NOMO-1 treated with DMSO at 0.1 percent for 48 hours (cell line): ENCODE measurements around the gene CCL4L2.
A peak's percentile ranks its signal among the peaks of the same experiment; 100 is the strongest.
"Not testable (repeated sequence)": the region's sequence is repeated elsewhere in the genome, so short reads cannot be mapped to it uniquely, and the experiment has no call there.

Experiments used
- DNase-seq: peaks from one replicate; lab custom pipeline; 2025; ENCODE audit not compliant: unreplicated experiment; lab: John Stamatoyannopoulos, UW

Gene CCL4L2

DNA sequence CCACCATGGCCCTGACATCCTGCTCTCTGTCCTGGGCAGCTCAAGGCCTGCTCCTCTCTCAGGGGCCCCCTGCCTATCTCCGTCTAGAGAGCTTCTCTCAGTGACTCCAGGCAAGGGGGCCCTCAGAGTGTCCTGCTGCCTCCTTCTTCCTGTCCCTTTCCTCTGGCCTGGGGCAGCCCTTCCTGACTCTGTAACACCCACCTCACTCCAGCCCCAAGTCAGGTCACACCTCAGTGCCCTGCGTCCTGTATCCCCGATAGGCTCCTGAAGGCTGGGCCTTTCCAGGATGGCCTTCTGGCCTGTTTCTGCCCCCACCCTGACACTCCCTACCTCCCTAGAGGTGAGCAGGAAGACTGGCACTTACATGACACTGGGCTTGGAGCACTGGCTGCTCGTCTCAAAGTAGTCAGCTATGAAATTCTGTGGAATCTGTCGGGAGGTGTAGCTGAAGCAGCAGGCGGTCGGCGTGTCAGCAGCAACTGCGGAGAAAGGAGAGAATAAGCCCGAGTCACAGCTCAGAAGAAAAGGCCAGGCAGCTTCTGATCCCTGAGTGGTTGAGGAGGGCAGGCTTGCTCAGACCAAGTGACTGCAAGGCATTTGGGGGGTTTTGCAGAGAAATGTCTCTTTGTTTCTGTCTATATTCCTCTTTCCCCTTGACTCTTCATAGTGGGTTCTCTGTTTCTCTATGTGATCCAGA lies 15.3 kb upstream of the CCL4L2 start:
- DNase-seq = no peak

DNA sequence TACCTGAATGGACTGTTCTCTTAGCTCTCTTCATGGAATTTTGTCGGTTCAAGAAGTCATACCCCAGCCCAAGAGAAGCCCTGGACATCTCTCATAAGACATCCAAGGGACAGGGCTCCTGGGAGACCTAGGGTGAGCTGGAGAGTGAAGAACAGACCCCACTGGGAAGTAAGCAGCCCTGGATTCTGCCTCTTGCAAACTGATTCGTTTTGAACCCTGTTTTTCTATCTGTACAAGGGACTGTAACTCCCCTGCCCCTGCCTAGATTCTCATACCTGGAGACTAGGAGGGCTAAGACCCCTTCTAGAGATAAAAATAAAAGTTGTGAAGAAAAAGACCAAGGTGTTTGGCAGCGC lies 14.8 kb upstream of the CCL4L2 start:
- no peak for DNase-seq

DNA sequence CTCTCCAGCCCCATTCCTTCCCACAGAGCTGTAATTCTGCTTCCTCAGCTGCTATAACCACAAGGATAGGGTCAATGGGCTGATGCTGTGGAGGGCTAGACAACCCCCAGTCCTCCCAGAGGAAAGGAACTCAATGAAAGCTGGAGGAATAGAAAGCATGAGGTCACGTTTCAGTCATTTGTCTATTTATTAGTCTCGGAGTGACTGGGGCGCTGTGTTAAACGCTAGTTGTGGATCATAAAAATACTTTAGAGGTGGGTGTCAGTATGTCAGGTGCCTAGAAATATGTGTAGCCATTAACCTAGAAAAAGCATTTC lies 13.5 kb upstream of the CCL4L2 start:
- DNase-seq = no peak

DNA sequence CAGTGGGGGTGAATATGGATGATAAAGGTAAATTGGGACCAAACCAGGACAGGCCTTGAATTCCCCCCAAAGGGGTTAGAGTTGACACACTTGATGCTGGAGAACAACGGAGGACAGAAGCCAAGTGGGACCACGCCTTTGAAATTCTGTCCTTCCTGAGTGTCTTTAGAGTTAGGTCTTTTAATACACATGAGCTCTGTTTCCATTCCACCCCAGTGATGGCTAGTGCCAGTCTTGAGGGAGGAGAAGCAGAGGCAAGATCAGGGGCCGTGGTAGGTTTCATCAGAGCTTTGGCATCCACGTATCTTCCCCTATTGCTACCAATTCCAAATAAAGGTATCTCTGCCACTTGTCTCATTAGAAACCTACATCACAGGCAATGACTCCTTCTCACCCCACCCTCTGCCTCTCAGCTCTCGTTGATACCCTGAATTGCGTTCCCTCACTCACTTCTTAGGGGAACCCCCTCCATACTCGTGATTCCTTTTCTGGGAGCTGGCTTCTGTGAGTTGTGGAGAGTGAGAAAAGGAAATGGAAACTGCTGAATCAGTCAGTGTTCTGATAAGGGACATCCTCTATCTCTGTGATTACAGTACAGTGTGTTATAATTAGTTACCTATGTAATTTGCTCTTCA lies 11.9 kb upstream of the CCL4L2 start:
- DNase-seq = peak; percentile 80

DNA sequence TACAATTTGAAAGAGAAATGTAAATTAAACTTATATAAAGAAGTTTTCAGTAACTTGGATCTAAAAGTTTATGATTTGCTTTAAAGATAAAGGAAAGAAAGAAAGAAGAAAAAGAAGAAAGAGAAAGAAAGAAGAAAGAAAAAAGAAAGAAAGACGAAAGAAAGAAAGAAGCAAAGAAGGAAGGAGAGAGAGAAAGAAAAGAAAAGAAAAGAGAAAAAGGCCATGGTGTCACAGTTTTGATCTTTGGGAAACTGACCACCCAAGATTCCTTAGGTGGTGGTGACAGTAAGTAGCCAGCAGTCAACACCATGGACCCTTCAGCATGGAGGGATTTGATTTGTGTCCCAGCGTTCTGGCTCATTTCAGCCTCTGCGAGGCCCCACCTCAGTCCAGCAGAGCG lies 9.8 kb upstream of the CCL4L2 start:
- not testable (repeated sequence) for DNase-seq

DNA sequence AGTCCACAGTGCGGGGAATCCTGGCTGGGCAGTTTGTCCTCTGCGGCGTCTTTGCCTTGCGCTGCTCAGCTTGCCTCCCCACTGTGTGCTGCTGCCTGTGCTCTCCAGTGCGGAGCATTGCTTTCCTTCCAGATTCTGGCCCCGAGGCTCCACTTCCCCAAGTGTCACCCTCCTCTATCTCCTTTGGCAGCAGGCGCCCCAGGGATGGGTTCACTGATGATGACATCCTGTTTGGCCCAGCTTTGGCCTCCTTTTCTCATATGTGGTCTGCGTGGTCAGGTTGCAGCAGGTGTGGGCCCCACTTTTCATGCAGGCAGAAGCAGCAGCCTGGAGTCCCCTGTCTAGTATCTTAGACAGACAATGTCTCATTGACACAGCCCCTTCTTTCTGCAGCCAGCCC lies 9.4 kb upstream of the CCL4L2 start:
- DNase-seq = peak; percentile 37

DNA sequence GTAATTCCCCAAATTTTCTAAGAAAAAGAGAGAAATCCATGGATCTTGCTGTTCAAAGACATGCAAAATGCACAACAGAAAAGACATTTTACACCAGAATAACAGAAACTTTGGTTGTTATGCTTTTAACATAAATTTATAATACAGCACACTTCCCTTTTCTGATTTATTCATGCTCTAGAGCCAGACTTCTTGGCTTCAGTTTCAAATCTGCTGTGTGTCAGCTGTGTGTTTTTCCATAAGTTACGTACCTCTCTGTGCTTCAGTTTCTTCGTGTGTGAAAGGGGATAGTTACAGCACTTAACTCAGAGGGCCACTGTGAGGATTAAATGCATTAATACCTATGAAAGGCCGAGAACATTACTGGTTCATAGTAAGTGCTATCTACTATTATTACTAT lies 7.5 kb upstream of the CCL4L2 start:
- DNase-seq = peak; percentile 18

DNA sequence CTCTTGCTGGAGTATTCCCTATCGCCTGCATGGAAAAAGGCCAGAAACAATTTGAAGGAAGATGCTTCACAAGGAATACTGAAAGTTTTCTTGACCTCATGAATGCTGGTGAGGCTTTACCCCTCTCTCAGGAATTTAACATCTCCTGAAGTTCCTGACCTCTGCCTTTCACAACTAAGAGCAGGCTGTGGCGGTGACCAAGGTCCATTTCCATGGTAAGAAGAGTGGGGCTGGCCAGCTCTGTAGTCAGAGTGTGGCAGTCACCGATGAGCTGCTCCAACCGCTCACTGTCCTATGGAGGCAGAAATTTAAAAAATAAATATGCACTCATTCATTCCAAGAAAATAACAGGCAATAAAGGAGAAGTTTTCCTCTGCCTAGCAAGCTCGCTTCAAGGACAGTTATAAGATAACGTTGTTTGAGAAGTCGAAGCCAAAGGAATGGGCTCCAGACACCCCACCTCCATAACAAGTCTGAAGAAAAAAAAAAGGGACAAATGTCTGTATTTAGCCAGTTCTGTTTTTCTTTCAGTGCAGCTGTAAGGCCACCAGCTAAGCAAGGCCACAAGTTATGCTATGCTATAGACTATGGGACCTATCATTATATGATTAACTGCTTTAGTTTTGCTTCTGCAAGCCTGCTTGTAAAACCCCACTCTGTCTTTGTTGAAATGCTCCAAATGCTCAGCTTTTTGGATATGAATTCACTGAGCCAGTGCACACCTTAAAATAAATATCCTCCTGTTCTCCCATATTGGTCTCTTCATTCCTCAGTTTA lies 6.0 kb upstream of the CCL4L2 start:
- DNase-seq = peak; percentile 45

DNA sequence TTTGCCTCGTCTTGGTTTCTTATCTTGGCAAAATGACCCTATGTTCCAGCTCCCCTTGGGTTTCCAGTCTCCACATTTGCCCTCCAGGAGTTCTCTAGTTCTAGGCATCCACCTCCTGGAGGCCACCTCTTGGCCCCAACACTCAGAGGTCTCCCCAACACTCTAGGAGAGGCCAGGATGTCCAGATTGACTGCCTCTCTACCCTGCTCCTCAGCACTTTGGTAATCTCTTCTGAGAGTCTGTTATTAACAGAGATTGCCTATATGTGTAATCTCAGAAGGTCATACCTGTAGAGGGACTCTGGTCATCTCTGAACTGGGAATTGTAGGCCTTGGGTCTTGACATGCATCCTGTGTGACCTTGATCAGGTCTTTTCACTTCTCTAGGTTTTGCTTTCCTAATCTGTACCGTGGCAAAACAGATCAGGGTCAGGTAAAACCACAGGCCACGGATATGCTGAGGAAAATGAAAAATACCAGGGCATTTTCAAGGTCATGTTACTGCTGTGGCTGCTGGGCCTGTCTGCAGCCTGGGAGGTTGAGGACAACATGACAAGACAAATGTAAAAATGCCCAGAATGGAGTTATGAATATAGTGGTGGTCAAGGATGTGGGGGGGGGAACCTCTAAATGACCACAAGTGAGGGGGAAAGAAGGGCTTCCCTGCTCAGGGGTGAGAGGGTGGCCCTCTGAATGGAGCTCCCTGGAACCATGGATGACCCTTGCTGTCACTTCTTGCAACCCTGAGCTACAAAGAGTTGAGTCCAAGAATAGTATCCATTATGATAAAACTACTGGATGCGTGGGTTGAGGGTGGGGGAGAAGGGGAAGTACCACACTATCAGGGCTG lies 5.0 kb upstream of the CCL4L2 start:
- no peak for DNase-seq

DNA sequence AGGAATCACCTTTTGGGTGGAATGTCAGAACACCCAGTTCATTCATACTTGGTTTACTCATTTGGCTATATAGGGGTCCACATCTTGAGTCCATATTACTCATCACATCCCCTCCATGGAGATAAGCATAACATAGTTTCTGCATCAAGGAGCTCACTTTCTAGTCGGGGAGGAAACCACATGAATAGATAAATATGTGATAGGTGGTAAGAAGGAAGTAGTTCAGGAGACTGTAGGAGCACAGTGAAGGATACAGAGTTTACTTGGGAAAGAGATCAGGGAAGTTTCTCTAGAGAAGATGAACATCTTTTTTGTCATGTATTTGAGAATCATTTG lies 4.4 kb upstream of the CCL4L2 start:
- not testable (repeated sequence) for DNase-seq

DNA sequence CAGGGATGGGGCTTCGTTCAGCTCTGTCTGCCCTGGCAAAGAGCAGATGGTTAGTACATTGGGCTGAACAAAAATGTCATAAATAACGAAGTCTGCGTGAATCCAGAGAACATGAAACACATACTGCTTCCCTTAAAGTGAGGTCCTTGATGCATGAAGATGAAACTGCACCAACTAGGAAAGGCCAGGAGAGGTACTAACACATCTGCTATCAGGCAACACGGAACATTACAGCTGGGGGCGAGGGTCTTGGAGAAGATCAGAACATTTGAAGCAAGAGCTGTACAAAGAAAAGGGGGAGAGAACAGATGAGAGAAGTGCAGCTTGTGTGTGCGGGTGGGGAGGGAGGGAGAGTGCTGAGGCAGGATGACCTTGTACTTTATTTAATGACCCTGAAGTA lies 3.5 kb upstream of the CCL4L2 start:
- not testable (repeated sequence) for DNase-seq

DNA sequence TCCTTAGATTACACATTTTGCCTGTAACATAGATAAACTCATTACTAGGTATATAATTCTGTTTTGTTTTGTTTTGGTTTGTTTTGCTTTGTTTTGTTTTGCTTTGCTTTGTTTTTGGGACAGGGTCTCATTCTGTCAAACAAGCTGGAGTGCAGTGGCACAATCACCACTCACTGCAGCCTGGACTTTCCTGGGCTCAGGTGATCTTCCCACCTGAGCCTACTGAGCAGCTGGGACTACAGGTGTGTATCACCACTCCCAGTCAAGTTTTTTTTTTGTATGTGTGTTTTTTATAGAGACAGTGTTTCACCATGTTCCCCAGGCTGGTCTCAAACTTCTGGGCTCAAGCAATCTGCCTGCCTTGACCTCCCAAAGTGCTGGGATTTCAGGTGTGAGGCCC lies 1.3 kb upstream of the CCL4L2 start:
- no peak for DNase-seq

DNA sequence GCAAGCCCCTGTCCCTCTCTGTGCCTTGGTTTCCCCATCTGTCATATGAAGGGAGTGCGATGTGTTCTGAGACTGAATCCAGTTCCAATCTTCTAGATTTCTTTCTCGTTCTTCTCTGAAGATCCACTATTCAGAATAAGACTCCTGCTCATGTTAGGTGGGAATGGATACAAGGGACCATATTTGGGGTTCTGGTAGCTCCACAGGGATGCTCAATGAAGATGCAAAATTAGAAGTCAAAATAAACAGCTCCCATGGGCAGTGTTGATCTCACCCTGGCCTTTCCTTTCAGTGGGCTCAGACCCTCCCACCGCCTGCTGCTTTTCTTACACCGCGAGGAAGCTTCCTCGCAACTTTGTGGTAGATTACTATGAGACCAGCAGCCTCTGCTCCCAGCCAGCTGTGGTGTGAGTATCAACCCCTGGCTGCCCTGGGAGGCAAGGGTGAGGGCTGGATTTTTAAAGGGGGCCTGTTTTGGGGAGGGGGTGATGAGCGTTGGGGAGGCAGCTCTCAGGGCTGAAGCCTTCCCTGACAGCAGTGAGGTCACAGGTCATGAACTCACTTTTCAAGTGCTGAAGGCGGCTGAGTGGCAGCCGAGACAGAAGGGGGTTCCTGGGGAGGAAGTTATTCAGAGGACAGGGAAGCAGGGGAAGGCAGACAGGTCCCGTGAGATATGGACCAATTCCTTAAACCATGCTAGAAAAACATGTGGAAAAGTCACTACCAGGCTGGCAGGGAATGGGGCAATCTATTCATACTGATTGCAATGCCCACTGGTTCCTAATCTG lies 815 bp downstream of the CCL4L2 start:
- not testable (repeated sequence) for DNase-seq

DNA sequence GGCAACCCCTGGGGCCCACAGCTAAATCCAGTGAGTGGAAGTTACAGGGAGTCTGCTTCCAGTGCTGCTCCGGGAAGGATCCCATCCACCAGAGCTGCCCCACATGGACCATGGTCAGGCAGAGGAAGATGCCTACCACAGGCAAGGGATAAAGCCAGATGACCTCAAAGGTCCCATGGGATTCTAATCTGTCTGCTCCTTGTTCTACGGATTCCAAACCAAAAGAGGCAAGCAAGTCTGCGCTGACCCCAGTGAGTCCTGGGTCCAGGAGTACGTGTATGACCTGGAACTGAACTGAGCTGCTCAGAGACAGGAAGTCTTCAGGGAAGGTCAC lies 1.4 kb downstream of the CCL4L2 start:
- DNase-seq = no peak

DNA sequence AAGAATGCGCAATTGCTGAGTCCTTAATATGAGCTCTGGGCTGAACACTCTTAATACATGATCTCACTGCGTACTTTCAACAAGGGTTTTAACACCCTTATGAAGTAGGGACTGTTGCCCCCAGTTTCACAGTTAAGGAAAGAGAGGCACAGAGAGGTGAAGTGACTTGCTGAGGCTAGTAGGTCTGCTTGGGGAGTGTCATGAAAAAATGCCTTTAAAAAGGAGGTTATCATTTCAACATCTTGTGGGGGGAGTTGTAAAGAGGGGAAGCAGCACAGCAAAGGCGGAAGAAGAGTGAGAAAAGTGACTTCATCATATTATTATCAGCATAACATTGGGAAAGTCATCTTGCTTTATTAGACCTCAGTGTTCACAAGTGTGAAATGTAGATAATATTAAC lies 2.1 kb downstream of the CCL4L2 start:
- peak; percentile 95 for DNase-seq

DNA sequence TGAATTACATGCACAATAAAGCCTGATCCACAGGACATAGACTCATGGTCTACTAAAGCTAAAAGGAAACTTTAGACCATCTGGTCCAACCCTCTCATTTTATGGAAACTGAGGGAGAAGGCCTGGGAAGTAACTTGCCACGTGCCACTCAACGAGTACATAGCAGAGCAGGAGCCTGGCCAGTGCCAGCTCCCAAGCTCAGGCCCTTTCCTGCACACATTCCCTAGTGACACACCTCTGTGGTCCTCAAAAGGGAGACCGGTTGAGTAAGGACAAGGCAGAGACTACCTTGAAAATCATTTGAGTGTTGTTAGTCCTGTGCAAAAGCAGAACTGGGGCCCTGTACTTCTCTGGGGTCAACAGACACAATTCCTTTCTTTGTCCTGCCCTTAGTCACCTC lies 2.8 kb downstream of the CCL4L2 start:
- no peak for DNase-seq

DNA sequence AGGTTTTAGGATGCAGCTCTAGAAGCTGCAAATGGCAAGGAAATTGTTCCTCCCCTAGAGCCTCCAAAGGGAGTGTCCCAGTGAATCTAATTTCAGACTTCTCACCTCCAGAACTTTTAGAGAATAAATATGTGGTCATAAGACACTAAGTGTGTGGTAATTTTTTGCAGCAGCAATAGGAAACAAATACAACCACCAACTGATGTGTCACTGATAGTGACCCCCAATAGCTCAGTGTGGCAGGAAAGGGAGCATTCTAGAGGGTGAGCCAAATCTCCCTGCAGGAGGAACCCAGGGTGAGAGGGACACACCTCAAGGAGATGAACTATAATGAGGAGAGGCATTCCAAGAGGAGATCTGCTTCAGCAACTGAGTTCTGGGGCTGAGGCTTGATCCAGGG lies 4.1 kb downstream of the CCL4L2 start:
- DNase-seq = no peak

DNA sequence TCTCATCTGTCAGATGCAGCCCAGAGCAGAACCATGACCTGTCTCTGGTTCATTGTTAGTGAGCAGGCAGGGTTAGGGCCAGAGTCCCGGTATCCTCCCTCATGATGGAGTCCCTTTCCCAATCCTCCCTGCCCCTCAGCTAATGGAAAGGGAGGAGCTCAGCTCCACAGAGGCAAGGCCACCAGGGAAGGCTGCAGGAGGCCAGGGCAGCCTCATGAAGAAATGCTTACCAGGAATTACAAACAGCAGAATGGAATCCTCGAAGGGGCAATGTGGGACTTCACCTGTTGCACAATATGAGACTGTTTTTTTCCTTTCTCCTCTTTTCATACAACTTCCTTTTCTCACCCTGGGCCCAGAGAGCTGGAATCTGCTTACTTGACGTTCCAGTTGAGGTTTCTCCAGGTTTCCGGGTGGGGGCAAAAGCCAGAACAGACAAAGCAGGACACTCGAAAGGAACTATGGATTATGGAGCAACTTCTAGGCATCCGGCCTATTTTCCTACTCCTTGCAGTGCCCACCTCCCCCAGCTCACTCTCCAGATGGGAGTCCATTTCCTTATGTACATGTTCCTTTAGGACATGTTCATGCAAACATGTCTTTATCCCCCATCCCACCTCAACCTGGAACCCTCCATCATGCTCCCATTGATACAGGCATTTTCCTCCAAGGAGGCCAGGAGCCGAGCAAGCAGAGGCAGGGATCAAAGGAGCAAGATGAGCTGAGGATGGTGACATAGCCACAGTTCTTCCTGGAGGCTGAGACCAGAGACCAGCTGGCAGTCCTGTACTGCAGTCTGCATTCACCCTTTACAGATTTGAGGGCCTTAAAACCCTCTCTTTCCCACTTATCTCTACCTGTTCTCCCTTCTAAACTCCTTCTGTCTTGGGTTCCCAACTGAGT lies 4.8 kb downstream of the CCL4L2 start:
- DNase-seq = not testable (repeated sequence)

DNA sequence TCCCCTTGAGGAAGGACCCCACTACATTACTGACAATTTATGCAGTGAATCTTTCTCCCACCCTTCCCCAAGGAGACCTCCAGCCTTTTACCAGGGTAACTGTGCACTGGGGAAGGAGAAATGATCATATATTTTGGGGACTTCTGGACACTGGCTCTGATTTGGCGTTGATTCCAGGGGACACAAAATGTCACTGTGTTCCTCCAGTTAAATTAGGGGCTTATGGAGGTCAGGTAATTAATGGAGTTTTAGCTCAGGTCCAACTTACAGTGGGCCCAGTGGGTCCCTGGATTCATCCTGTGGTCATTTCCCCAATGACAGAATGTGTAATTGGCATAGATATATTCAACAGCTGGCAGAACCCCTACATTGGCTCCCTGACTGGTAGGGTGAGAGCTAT lies 8.7 kb downstream of the CCL4L2 start:
- not testable (repeated sequence) for DNase-seq
